ENCODE results near the gene ARHGAP15.
A peak's percentile ranks its signal among the peaks of the same experiment; 100 is the strongest.

Gene ARHGAP15

DNA sequence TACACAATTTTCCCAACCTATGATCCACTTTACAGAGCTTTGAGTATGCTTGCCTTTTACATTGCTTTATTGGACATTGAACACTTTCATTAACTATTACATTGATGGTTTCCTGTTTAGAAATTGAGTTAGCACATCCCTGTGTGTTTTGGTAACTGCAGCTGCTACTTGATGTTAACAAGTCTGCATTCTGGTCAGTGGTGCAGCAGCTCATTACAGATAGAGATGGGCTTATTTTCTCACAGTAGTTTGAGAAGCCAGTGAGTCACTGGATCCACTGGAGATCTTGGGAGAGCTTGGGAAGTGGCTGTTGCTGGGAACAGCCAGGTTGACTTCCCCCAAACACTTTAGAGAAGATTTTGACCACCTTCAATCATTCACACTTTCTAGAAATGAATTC lies 150.5 kb downstream of the ARHGAP15 start:
- no peak for TF ChIP-seq CTCF (conservative IDR thresholded peaks at IDR 0.05; ENCODE audit: low read depth)
- POLR2A ChIA-PET (ENCODE audit: low non-redundant PET): no interaction called here
- no peak overlapping the region for H3K27ac ChIP-seq
- CTCF ChIA-PET: no interaction called here
- DNase-seq (ENCODE audit: low spot score): no peak

DNA sequence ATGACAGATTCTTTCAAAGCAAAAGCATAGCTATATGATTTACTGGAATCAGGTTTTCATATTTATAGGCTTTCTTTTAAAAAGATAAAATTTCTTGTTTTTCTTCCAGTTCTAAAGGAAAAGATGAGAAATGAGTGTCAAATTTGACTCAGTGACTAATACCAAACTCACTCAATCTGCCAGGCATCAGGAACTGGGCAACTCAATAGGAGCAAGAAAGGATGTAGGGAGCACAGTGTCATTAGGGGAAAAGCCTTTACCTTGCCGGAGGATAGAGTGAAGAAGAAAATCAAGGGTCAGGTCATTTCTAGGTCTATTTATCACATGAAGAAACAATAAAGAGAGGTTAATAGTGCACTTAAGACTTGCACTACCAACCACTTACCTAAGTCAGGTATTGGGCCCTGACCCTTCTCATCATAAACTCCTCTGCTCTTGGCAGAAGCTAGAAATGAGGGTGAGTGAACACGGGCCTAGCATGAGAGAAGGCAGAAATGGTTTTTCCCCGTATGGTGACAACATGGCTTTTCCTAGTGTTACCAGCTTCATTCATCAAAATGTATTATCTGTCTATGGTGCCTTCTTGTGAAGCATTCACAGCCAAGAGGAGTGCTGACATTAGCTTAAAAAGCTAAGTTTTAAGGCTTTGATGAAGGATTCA lies 151.0 kb downstream of the ARHGAP15 start:
- POLR2A ChIA-PET (ENCODE audit: low non-redundant PET): no interaction called here
- CTCF ChIA-PET: no interaction called here

DNA sequence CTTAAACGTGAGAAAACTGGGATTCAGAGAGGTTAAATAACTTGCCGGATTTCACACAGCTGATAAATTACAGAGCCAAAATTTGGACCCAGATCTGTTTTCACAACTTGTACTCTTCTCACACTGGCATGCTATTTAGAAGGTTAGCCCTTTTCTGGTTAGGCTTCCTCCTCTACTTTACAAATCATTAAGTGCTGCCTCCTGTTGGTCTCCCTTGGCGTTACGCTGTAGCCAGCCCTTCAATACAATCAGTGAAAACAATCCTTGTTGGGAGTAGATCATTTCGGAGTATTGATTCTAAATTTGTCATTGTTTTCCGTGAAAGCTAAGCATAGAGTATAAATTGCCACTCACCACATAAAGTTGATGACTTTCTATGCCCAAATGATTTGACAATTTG lies 153.5 kb downstream of the ARHGAP15 start:
- no peak for TF ChIP-seq CTCF (conservative IDR thresholded peaks at IDR 0.05; ENCODE audit: low read depth)
- DNase-seq (ENCODE audit: low spot score): no peak
- H3K27ac ChIP-seq: no peak overlapping the region
- ChIA-PET POLR2A (ENCODE audit: low non-redundant PET) (no interaction called here), CTCF (interaction anchor here (0.7 kb wide), 1 partner anchor 18 kb away, joined by 3 read pairs; no protein-coding TSS in a partner anchor)

More for the DNA sequence above, 151.0 kb downstream of the ARHGAP15 start:
- no peak for TF ChIP-seq CTCF (conservative IDR thresholded peaks at IDR 0.05; ENCODE audit: low read depth)
- DNase-seq (ENCODE audit: low spot score): no peak
- H3K27ac ChIP-seq: no peak overlapping the region

- peak; percentile 64 for TF ChIP-seq CTCF (conservative IDR thresholded peaks at IDR 0.05; ENCODE audit: low read depth)
- peak; percentile 5 for DNase-seq (ENCODE audit: low spot score)
- ChIA-PET POLR2A (ENCODE audit: low non-redundant PET) (no interaction called here), CTCF (interaction anchor here (0.5 to 1.2 kb wide), 7 partner anchors 9 to 1921 kb away, joined by 3 to 5 read pairs (median 3); no protein-coding TSS in a partner anchor)
- no peak overlapping the region for H3K27ac ChIP-seq
These were observed 155.0 kb downstream of the ARHGAP15 start for GRCh38 chr2:143284087-143284675.

DNA sequence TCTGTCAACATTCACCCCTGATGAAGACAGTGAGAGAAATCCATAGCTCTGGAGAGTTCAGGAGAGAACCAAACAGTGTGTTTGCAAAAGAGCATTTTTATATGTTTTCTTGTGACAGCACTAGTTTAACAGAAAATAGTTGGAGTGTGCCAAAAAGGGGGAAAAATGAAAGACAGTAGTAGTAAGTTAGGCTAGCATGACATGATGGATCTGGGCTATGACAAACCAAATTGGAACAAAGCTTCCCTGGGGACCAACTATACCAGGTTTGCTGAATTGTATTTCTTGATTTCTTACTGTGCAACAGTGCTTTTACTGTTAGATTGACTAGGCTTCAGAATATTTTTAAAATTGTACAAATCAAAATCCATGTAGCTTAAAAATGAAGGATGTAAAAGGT lies 159.8 kb downstream of the ARHGAP15 start:
- TF ChIP-seq CTCF (conservative IDR thresholded peaks at IDR 0.05; ENCODE audit: low read depth): no peak
- ChIA-PET POLR2A (ENCODE audit: low non-redundant PET) (no interaction called here), CTCF (interaction anchor here (0.7 kb wide), 1 partner anchor 14 kb away, joined by 3 read pairs; no protein-coding TSS in a partner anchor)
- no peak overlapping the region for H3K27ac ChIP-seq
- DNase-seq (ENCODE audit: low spot score): no peak

DNA sequence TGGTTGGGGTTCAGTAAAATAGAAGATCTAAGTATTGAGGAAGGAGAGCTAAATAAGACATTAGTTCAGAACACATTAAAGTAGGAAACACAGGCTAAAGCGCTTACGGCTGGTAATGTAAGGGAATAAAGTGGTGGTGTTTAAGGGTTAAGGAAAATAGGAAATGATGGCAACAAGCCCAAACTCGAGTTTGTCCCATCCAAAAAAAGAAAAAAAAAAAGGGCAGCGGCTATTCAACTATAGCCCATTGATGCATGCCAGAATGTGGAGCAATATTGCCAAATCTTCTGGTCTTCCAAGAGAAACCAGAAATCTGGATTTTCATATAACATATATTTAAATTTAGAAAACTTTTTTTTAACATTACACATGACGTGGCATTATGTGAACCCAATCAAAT lies 161.0 kb downstream of the ARHGAP15 start:
- CTCF ChIA-PET: interaction anchor here (0.7 kb wide), 1 partner anchor 830 kb away, joined by 3 read pairs; no protein-coding TSS in a partner anchor
- TF ChIP-seq CTCF (conservative IDR thresholded peaks at IDR 0.05; ENCODE audit: low read depth): no peak
- POLR2A ChIA-PET (ENCODE audit: low non-redundant PET): no interaction called here
- DNase-seq (ENCODE audit: low spot score): no peak
- H3K27ac ChIP-seq: no peak overlapping the region

Data from RWPE1 (cell line).